GM21423 (cell line): ENCODE data around the gene HRH2.
"Not testable (repeated sequence)": the region's sequence is repeated elsewhere in the genome, so short reads cannot be mapped to it uniquely, and the experiment has no call there.

Experiments
- ATAC-seq: cut with Tn5 transposase; IDR thresholded peaks from one replicate; pipeline ENCODE4 v1.9.1; 2021; ENCODE audit warnings: mild to moderate bottlenecking, moderate library complexity; ENCODE audit not compliant: unreplicated experiment

Gene HRH2

DNA sequence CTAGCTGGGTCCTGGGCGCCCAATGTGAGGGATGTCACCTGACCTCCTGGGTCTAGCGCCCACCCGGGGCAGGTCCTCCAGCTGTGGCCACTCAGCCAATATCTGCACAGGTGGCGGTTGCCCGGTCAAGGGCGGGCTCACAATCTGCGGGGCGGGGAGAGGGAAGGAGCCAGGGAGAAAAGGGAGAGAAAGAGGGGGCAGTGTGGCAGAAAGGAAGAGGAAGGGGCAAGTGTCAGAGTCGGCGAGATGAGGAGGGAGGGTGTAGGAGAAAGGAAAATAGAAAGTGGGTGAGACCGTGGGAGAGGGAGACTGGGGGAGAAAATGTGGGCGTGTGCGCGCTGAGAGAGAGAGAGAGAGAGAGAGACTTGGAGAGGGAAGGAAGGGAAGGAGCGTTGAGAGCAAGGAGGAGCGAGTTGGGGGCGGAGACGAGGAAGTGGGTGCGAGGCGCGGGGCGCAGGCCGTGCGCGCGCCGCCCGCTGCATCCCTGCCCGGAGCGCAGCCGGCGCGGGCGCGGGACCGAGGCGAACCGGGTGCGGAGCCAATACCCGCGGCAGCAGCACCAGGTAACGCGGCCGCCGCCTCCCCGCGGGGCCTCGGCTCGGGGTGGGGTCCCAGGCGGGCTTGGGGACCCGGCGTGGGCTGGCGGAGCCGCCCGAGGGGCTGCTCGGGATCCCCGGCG is at the start of gene HRH2:
Gene HRH2 (plus strand): TSS at position 479 of the 679 bp plus-strand sequence. CDS start 25,163 bp downstream, outside the sequence.
- peak; percentile 44 for ATAC-seq

DNA sequence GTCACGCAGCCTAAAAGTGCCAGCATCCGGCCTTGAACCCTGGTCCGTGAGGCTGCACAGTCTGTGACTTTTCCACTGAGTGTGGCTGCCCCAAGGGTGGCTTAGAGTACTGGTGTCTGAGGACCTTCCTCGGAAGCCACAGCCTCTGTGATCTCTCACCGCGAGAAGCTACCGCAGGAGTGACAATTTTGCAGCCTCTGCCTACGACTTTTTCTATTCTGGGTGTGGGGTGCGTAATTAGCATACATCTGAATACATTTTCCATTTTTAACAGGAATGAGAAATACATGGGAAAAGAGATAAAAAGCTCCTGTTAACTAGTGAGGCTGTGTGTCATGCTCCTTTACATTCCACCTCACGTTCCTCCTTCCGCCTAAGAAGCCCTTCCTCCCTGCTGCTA is 48.3 kb upstream of the HRH2 start:
- ATAC-seq: no peak

GRCh38 chr5:175610381-175610780 is 47.5 kb upstream of the HRH2 start:
- ATAC-seq: no peak

DNA sequence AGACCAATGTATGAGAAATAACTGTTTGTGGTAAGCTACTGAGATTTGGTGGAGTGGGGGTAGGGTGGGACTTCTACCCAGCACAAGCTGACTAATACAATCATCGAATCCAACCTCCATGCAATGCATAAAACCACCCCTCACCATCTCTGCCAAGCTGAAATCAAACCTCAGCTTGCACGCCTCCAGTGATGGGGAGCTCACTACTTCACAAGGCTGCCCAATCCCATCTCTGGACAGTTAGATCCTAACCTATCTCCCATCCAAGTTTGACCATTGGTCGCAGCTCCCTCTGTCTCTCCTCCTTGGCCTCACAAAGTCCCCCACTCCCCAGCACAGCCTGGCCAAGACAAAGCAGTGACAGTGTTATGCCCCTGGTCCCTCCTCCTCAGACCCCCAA is 47.0 kb upstream of the HRH2 start:
- no peak for ATAC-seq

DNA sequence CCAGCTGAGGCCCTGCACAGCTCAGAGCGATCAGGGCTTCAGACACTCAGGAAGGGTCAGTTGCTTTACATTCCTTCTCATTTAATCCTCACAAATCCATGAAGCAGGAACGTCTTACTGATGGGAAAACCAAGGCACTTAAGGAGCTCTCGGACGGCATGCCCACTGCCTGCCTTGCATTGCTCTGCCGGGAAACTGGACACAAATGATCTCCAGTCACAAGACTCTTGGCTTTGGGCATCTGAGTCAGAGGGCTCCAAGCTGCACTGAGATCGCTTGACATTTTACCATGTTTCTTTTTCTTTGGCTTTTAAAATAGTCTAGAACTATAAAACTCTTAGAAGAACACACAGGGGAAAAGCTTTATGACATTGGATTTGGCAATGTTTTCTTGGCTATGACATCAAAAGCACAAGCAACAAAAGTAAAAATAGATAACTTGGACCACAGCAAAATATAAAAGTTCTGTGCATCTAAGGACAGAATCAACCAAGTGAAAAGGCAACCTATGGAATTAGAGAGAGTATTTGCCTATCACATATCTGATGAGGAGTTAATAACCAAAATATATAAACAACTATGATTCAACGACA is 43.6 kb upstream of the HRH2 start:
- no peak for ATAC-seq

- no peak for ATAC-seq
These were observed 43.0 kb upstream of the HRH2 start for GRCh38 chr5:175614861-175615260.

GRCh38 chr5:175616083-175616482 is 41.8 kb upstream of the HRH2 start:
- no peak for ATAC-seq

DNA sequence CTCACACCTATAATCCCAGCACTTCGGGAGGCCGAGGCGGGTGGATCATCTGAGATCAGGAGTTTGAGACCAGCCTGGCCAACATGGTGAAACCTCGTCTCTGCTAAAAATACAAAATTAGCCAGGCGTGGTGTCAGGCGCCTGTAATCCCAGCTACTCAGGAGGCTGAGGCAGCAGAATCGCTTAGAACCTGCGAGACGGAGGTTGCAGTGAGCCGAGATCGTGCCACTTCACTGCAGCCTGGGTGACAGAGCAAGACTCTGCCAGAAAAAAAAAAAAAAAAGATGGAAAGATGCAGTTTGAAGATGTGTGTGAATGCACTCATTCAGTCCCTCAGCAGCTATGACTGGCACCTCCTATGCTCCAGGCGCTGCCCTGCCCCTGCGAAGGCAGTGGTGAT is 41.3 kb upstream of the HRH2 start:
- not testable (repeated sequence) for ATAC-seq

DNA sequence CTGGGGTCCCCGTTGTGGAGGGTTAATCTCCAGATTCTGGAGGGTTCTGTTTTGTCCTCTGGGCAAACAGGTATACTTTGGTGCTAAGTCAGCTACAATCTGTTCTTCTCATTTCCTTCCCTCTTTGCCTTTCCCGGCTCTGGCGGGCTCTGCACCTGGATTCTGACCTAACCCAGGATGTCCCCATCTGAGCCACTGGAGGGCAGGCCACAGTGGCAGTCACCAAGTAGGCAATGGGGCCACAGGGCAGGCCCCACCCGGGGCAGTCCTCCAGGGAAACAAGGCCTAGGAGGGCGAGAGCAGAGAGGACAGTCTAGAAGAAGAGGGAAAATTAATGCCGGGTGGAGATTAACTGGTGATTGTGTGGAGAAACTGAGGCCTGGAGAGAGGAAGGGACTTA is 40.4 kb upstream of the HRH2 start:
- no peak for ATAC-seq

- no peak for ATAC-seq
These were observed 37.3 kb upstream of the HRH2 start for GRCh38 chr5:175620527-175620926.

GRCh38 chr5:175621971-175622370 is 35.9 kb upstream of the HRH2 start:
- no peak for ATAC-seq

DNA sequence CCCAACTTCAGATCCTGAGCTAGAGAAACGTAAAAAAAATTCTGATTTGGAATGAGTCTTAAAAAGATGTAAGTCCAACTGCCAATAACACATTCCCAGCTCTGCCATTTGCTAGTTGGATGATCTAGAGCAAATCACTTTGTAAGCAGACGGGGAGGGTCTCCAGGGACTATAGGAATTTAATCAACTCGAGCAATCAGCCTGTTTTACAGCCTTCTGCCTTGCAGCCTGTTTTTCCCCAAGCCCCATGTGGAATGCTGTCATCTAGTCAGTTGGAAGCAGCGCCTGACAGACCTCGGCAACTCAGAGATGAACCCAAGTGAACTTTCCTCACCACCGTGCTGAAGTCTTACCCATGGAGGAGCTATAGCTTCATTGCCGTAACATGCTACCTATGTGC is 34.8 kb upstream of the HRH2 start:
- no peak for ATAC-seq

GRCh38 chr5:175624316-175624715 is 33.6 kb upstream of the HRH2 start:
- no peak for ATAC-seq

GRCh38 chr5:175627005-175627404 is 30.9 kb upstream of the HRH2 start:
- no peak for ATAC-seq

GRCh38 chr5:175627739-175628138 is 30.1 kb upstream of the HRH2 start:
- no peak for ATAC-seq

GRCh38 chr5:175628668-175629067 is 29.2 kb upstream of the HRH2 start:
- no peak for ATAC-seq

DNA sequence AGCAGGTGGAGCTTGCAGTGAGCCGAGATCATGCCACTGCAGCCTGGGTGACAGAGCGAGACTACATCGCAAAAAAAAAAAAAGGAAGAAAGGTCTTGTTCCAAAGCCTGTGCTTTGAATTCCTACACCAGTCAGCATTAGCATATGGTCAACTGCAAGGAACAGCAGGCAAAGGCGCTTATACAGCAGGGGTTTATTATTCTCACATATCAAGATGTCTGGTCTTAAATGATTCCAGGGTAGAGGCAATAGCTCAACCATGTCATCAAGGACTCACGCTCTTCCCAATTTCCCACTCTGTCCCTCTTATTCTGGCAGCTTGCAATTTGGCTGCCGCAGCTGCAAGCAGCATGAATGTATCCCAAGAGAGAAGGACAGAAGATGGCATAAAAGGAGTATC is 28.6 kb upstream of the HRH2 start:
- ATAC-seq: no peak

DNA sequence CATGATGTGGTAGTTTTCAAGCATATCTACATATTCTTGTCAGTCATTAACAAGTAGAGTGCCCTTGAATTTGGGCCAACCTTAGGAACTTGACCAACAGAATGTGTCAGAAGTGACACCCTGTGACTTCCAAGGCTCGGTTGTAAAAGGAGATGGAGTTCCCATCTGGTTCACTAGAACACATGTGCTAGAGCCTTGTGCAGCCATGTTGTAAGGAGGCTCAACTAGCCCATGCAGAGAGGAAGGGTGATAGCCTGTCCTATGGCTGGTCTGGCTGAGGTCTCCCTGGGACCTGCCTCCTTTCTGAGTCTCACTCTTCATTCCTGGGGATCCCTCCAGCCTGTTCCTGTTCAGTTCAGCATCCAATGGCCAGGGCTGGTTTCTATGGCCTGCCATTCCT is 28.1 kb upstream of the HRH2 start:
- ATAC-seq: no peak

GRCh38 chr5:175635854-175636584 is 21.9 kb upstream of the HRH2 start:
- no peak for ATAC-seq

DNA sequence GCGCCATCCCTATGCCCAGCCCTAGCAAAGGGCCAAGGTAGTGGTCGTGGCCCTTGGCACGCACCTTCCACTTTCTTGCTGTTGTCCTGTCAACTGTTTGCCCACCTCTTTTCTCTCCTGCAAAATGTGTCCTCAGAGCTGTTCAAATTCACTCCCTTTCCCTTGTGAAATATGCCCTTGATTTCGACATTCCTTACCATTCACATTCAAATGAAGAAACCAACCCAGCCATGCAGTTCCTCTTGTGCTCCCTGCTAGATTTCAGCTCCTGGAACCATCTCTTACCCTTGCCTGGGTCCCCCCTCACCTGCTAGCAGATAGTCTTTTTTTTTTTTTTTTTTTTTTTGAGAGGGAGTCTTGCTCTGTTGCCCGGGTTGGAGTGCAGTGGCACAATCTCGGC is 19.6 kb upstream of the HRH2 start:
- no peak for ATAC-seq

DNA sequence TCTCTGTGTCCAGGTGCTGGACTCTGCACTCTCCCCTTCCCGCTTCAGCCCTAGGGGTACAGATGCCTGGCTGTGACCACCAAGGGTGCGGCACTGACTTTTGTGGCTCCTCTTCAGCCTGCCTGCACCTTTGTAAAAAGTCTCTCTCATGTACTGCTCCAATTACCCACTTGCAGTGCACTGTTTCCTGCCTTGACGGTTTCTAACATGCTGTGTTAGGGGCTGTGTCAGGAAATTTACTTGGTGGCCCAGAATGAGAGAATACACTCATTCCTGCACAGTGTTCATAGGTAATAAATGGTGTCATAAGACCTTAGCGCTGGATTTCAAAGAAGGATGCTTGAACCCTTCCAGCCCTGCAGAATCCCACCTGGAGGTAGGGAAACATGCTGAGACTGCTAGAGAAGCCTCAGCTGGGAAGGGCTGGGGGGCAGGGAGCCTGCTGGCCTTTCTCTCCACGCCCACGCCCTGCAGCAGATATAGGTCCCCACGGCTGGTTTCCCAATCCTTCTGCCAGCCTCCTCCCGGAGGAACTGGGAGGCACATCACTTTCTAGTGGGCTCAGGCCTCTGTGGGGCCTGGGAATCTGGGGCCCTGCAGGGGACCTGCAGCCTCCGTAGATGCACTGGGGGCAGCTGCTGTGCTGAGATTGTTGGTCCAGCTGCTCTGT is 17.6 kb upstream of the HRH2 start:
- ATAC-seq: no peak

DNA sequence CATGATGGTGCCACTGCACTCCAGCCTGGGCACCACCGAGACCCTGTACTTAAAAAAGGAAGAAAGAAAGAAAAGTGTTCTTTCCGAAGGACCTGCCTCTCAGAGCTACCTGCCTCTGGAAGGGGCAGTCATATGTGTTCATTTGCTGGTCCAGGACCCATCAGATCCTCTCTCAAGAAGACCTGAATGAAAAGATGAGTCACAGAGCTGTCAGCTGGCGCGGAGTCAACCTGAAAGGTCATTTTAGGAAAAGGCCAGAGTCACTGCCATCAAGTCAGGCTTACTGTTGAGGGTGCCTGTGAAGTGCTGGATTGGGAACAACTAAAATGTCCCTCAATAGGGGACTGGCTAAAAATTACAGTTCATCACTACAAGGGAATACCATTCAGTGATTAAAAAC is 14.9 kb upstream of the HRH2 start:
- ATAC-seq: no peak
